GM12878 (cell line): ENCODE data around the gene METTL9. TPM values are rescaled to one million over a fixed set of nuclear protein-coding genes. Genes with fewer than 3 reads are reported as not detected.

ENCODE experiments used
- CREM ChIP-seq: IDR thresholded peaks from 2 replicates; pipeline ENCODE4 v1.6.1; 2014; ENCODE audit warnings: antibody characterized with exemption, low read depth
- GATAD2B ChIP-seq: fragments of 450-650 bp; conservative IDR thresholded peaks from 2 replicates; pipeline ENCODE4 v1.6.1; 2017; ENCODE audit warnings: low read depth, mild to moderate bottlenecking, moderate library complexity
- KLF5 ChIP-seq: fragments of 450-650 bp; IDR thresholded peaks from 2 replicates; pipeline ENCODE4 v1.6.1; 2014; ENCODE audit warnings: mild to moderate bottlenecking; ENCODE audit not compliant: partially characterized antibody
- NFXL1 ChIP-seq: fragments of 450-650 bp; IDR thresholded peaks from 2 replicates; pipeline ENCODE4 v1.6.1; 2017; ENCODE audit warnings: antibody characterized with exemption, mild to moderate bottlenecking, borderline replicate concordance
- TBL1XR1 ChIP-seq: IDR thresholded peaks from 2 replicates; pipeline ENCODE4 v1.6.1; 2012; ENCODE audit warnings: low read depth, low read length, improper control_type of control experiment
- polyA plus RNA-seq, 11 experiments: library from polyadenylated mRNA; depleted of rRNA in 4 of 11; unstranded in 6 of 11; stranded (reverse) in 5 of 11; fragments of >200 nt; fragmentation: Nextera tagmentation in 4 of 11; fragmentation: Illumina TruSeq in 1 of 11; extraction: Ambion mirVana in 4 of 11; extraction: Trizol in 1 of 11; gene quantifications; 1 replicate in 1 of 11; 2 replicates in 10 of 11; pipeline versions ENCODE4 v1.2.1 to v1.2.3, GENCODE V29; 2011 to 2016; ENCODE audit warnings: inconsistent platforms in 2 of 11, missing spikeins in 2 of 11, low read depth in 1 of 11
- total RNA-seq, 4 experiments: library from RNA; depleted of rRNA in 3 of 4; stranded (reverse); fragments of >200 nt in 3 of 4; fragmentation: Illumina TruSeq in 1 of 4; extraction: Trizol in 1 of 4; gene quantifications; 2 replicates each; pipeline versions ENCODE4 v1.2.1 to v1.2.3, GENCODE V29; 2013 to 2021
- TF ChIP-seq, protein P1 (sequence below): IDR thresholded peaks from 2 replicates; pipeline ENCODE4 v1.6.1; 2011; ENCODE audit warnings: low read depth, mild to moderate bottlenecking, low read length, moderate library complexity, borderline replicate concordance; ENCODE audit errors: extremely low read depth
- TF ChIP-seq, protein P2 (sequence below): fragments of 450-650 bp; IDR thresholded peaks from 2 replicates; pipeline ENCODE4 v1.6.1; 2018; ENCODE audit warnings: borderline replicate concordance, mild to moderate bottlenecking; ENCODE audit not compliant: partially characterized antibody
- TF ChIP-seq, protein P3 (sequence below): fragments of 450-650 bp; IDR thresholded peaks from 2 replicates; pipeline ENCODE4 v1.6.1; 2017; ENCODE audit warnings: mild to moderate bottlenecking, moderate library complexity
- TF ChIP-seq, protein P4 (sequence below): fragments of 450-650 bp; formaldehyde crosslinking; IDR thresholded peaks from 2 replicates; pipeline ENCODE4 v1.5.0; 2022; ENCODE audit warnings: mild to moderate bottlenecking, missing genetic modification characterization
- TF ChIP-seq, protein P5 (sequence below): fragments of 450-650 bp; conservative IDR thresholded peaks from 2 replicates; pipeline ENCODE4 v1.6.1; 2017; ENCODE audit warnings: mild to moderate bottlenecking, moderate library complexity
- TF ChIP-seq, protein P6 (sequence below): IDR thresholded peaks from 2 replicates; pipeline ENCODE4 v1.6.1; 2011; ENCODE audit warnings: low read depth, low read length, improper control_type of control experiment, borderline replicate concordance

The METTL9 gene
- total and polyA plus RNA-seq, 10 of the 15 experiments (the other 5 are each of a cell fraction or from before 2014, with no cell fraction given), result 19.4 to 119 (median 101) TPM

DNA sequence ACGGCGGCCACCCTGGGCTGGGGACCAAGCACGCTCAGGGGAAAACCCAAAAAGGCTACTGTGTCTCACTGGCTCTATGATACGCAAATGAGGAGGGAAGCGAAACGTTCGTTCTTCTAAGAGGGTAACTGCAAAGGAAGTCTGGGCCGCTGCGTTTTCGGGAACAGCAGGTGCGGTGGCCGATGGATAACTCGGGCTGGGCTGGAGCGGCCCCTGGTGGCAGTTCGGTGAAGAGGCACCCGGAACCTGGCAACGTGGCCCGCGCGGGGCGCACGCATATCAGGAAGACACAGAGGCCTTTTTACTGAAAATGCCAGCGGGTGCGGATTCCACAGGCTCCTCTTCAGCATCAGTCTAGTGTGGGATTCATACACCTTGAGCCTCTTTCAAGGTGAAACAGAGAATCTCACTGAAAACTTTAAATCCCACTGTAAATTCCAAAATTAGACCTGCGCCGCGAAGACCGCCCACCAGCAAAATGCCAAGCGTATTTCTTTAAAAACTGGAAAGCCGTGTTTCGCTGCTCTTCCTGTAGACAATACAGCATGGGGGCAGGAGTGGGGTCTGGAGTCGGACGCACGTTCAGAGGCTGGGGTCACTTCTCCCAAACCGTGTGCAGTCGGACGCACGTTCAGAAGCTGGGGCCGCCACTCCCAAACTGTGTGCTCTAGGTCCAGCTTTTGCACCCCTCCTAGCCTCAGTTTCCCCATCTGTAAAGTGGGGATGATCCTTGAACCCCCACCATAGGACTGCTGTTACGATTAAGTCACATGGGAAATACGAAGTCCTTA, 44.4 kb upstream of the METTL9 start (continued):
- TF ChIP-seq, protein P1, sequence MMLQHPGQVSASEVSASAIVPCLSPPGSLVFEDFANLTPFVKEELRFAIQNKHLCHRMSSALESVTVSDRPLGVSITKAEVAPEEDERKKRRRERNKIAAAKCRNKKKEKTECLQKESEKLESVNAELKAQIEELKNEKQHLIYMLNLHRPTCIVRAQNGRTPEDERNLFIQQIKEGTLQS, result peak; percentile 57; the same call in 1 of the 2 replicates
- TF ChIP-seq, protein P2, sequence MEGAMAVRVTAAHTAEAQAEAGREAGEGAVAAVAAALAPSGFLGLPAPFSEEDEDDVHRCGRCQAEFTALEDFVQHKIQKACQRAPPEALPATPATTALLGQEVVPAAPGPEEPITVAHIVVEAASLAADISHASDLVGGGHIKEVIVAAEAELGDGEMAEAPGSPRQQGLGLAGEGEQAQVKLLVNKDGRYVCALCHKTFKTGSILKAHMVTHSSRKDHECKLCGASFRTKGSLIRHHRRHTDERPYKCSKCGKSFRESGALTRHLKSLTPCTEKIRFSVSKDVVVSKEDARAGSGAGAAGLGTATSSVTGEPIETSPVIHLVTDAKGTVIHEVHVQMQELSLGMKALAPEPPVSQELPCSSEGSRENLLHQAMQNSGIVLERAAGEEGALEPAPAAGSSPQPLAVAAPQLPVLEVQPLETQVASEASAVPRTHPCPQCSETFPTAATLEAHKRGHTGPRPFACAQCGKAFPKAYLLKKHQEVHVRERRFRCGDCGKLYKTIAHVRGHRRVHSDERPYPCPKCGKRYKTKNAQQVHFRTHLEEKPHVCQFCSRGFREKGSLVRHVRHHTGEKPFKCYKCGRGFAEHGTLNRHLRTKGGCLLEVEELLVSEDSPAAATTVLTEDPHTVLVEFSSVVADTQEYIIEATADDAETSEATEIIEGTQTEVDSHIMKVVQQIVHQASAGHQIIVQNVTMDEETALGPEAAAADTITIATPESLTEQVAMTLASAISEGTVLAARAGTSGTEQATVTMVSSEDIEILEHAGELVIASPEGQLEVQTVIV, result peak; percentile 8
- TF ChIP-seq KLF5, result no peak
- TF ChIP-seq GATAD2B, result peak; percentile 88; the same call in 1 of the 2 replicates
- TF ChIP-seq, protein P3, sequence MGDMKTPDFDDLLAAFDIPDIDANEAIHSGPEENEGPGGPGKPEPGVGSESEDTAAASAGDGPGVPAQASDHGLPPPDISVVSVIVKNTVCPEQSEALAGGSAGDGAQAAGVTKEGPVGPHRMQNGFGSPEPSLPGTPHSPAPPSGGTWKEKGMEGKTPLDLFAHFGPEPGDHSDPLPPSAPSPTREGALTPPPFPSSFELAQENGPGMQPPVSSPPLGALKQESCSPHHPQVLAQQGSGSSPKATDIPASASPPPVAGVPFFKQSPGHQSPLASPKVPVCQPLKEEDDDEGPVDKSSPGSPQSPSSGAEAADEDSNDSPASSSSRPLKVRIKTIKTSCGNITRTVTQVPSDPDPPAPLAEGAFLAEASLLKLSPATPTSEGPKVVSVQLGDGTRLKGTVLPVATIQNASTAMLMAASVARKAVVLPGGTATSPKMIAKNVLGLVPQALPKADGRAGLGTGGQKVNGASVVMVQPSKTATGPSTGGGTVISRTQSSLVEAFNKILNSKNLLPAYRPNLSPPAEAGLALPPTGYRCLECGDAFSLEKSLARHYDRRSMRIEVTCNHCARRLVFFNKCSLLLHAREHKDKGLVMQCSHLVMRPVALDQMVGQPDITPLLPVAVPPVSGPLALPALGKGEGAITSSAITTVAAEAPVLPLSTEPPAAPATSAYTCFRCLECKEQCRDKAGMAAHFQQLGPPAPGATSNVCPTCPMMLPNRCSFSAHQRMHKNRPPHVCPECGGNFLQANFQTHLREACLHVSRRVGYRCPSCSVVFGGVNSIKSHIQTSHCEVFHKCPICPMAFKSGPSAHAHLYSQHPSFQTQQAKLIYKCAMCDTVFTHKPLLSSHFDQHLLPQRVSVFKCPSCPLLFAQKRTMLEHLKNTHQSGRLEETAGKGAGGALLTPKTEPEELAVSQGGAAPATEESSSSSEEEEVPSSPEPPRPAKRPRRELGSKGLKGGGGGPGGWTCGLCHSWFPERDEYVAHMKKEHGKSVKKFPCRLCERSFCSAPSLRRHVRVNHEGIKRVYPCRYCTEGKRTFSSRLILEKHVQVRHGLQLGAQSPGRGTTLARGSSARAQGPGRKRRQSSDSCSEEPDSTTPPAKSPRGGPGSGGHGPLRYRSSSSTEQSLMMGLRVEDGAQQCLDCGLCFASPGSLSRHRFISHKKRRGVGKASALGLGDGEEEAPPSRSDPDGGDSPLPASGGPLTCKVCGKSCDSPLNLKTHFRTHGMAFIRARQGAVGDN, result no peak
- TF ChIP-seq, protein P4, sequence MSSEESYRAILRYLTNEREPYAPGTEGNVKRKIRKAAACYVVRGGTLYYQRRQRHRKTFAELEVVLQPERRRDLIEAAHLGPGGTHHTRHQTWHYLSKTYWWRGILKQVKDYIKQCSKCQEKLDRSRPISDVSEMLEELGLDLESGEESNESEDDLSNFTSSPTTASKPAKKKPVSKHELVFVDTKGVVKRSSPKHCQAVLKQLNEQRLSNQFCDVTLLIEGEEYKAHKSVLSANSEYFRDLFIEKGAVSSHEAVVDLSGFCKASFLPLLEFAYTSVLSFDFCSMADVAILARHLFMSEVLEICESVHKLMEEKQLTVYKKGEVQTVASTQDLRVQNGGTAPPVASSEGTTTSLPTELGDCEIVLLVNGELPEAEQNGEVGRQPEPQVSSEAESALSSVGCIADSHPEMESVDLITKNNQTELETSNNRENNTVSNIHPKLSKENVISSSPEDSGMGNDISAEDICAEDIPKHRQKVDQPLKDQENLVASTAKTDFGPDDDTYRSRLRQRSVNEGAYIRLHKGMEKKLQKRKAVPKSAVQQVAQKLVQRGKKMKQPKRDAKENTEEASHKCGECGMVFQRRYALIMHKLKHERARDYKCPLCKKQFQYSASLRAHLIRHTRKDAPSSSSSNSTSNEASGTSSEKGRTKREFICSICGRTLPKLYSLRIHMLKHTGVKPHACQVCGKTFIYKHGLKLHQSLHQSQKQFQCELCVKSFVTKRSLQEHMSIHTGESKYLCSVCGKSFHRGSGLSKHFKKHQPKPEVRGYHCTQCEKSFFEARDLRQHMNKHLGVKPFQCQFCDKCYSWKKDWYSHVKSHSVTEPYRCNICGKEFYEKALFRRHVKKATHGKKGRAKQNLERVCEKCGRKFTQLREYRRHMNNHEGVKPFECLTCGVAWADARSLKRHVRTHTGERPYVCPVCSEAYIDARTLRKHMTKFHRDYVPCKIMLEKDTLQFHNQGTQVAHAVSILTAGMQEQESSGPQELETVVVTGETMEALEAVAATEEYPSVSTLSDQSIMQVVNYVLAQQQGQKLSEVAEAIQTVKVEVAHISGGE (CRISPR knock-in tag), result no peak
- TF ChIP-seq, protein P5, sequence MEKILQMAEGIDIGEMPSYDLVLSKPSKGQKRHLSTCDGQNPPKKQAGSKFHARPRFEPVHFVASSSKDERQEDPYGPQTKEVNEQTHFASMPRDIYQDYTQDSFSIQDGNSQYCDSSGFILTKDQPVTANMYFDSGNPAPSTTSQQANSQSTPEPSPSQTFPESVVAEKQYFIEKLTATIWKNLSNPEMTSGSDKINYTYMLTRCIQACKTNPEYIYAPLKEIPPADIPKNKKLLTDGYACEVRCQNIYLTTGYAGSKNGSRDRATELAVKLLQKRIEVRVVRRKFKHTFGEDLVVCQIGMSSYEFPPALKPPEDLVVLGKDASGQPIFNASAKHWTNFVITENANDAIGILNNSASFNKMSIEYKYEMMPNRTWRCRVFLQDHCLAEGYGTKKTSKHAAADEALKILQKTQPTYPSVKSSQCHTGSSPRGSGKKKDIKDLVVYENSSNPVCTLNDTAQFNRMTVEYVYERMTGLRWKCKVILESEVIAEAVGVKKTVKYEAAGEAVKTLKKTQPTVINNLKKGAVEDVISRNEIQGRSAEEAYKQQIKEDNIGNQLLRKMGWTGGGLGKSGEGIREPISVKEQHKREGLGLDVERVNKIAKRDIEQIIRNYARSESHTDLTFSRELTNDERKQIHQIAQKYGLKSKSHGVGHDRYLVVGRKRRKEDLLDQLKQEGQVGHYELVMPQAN, result no peak; the same call in 1 of the 2 replicates
- TF ChIP-seq, protein P6, sequence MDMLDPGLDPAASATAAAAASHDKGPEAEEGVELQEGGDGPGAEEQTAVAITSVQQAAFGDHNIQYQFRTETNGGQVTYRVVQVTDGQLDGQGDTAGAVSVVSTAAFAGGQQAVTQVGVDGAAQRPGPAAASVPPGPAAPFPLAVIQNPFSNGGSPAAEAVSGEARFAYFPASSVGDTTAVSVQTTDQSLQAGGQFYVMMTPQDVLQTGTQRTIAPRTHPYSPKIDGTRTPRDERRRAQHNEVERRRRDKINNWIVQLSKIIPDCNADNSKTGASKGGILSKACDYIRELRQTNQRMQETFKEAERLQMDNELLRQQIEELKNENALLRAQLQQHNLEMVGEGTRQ, result no peak
- no peak for TF ChIP-seq NFXL1
- peak; percentile 77; the same call in 1 of the 2 replicates for TF ChIP-seq TBL1XR1
- peak; percentile 77 for TF ChIP-seq CREM
